RWPE2 (cell line): ENCODE results near the gene CTCFL.

ENCODE experiments used
- ATAC-seq: fragments of 200-7000 bp; cut with Tn5 transposase; 3 replicates; pipeline ENCODE4 v1.9.1; 2021; ENCODE audit warnings: low read depth
- DNase-seq: peaks from one replicate; pipeline ENCODE4 v3.0.0-alpha.2; 2020; ENCODE audit warnings: low spot score
- H3K27ac ChIP-seq: fragments of 450-650 bp; 2 replicates; pipeline ENCODE4 v1.5.1; 2017; ENCODE audit warnings: mild to moderate bottlenecking; ENCODE audit not compliant: poor library complexity, severe bottlenecking
- H3K27me3 ChIP-seq: fragments of 250-450 bp; sonication (Bioruptor Pico); 2 replicates; pipeline ENCODE4 v1.5.1; 2021; ENCODE audit warnings: mild to moderate bottlenecking, moderate library complexity; ENCODE audit not compliant: insufficient read depth, poor library complexity, severe bottlenecking
- H3K36me3 ChIP-seq: fragments of 250-450 bp; sonication (Bioruptor Pico); 2 replicates; pipeline ENCODE4 v1.5.1; 2020; ENCODE audit warnings: low read depth, mild to moderate bottlenecking, moderate library complexity
- H3K4me1 ChIP-seq: fragments of 250-450 bp; sonication (Bioruptor Pico); 2 replicates; pipeline ENCODE4 v1.5.1; 2021; ENCODE audit warnings: mild to moderate bottlenecking, moderate library complexity; ENCODE audit not compliant: insufficient read depth, poor library complexity, severe bottlenecking
- H3K4me3 ChIP-seq: fragments of 250-450 bp; sonication (Bioruptor Pico); 2 replicates; pipeline ENCODE4 v1.5.1; 2021; ENCODE audit warnings: mild to moderate bottlenecking, moderate library complexity; ENCODE audit not compliant: severe bottlenecking
- H3K9me3 ChIP-seq: fragments of 250-450 bp; sonication (Bioruptor Pico); 2 replicates; pipeline ENCODE4 v1.5.1; 2021; ENCODE audit warnings: mild to moderate bottlenecking, moderate library complexity; ENCODE audit not compliant: severe bottlenecking
- CTCF ChIP-seq: fragments of 450-650 bp; IDR thresholded peaks from one replicate; pipeline ENCODE4 v1.5.1; 2017; ENCODE audit warnings: mild to moderate bottlenecking, moderate library complexity; ENCODE audit not compliant: poor library complexity, severe bottlenecking

Gene CTCFL

DNA sequence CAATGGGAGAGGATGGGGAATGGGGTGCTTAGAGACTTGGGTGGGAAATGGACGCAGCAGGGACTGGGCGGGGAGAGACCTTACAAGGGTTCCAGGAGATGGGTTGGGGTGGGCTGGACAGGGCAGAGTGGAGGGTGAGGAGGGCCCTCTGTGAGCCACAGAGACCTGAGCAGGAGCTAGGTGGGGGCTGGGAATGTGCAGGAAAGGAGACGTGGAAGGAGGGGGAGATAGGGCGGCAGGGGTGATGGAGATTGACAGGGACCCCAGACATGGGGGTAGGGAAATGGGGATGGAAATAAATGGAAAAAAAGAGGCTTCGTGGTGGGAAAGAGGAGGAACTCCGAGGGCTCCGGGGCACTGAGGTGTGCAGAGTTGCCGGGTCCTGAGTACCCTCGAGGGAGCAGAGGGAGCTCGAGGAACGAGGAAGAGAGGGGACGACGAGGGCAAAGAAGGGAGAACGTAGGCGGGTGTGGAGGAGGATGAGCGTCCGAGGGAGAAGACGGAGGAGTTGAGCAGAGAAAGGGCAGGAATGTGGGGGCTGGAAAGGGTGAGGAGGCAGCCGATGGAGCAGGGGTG lies 2.0 kb upstream of the CTCFL start:
- TF ChIP-seq CTCF, result no peak
- H3K27me3 ChIP-seq, result peaks cover 18% of the 10 kb centered on the region
- no peaks in the 10 kb centered on the region for H3K36me3 ChIP-seq
- ATAC-seq (no peak), DNase-seq (no peak)
- no peak overlapping the region for H3K4me3 ChIP-seq
- no peaks in the 10 kb centered on the region for H3K4me1 ChIP-seq
- no peak overlapping the region for H3K27ac ChIP-seq
- H3K9me3 ChIP-seq, result no peaks in the 10 kb centered on the region

- no peak for DNase-seq
- H3K4me3 ChIP-seq, result no peak overlapping the region
- no peaks in the 10 kb centered on the region for H3K4me1 ChIP-seq
- H3K27me3 ChIP-seq, result peaks cover 18% of the 10 kb centered on the region
- TF ChIP-seq CTCF, result no peak
- H3K27ac ChIP-seq, result no peak overlapping the region
- ATAC-seq, result no peak
- H3K9me3 ChIP-seq, result no peaks in the 10 kb centered on the region
- H3K36me3 ChIP-seq, result no peaks in the 10 kb centered on the region
These were observed 1.3 kb upstream of the CTCFL start for GRCh38 chr20:57526087-57526884.

DNA sequence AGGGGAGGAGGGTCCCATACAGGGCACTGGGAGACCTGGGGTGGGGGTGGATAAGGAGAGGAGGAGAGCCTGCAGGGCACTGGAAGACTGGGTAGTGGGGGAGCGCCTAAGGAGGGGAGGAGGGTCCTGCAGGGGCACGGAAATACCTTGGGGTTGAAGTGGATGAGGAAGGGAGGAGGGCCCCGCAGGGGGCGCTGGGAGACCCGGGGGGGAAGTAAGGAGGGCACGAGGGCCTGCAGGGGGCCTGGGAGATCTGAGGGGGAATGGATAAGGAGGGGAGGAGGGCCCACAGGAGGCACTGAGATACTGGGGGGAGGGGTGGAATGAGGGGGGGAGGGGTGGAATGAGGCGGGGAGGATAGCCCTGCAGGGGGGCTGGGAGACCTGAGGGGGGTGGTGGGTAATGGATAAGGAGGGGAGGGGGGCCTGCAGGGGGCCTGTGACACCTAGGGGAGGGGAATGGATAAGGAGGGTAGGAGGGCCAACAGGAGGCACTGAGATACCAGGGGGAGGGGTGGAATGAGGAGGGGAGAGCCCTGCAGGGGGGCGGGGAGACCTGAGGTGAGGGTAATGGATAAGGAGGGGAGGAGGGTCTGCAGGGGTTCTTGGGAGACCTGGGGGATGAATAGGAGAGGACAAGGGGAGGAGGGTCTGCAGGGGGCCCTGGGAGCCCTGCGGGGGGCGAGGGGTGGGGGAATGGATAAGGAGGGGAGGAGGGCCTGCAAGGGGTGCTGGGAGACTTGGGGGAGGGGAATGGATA lies 567 bp upstream of the CTCFL start:
- Histone ChIP-seq H3K27me3 (peaks cover 20% of the 10 kb centered on the region), H3K4me1 (no peaks in the 10 kb centered on the region), H3K4me3 (no peak overlapping the region), H3K27ac (no peak overlapping the region), H3K36me3 (no peaks in the 10 kb centered on the region), H3K9me3 (no peaks in the 10 kb centered on the region)
- ATAC-seq (no peak), DNase-seq (no peak)
- no peak for TF ChIP-seq CTCF

GRCh38 chr20:57523782-57524181 lies 1.2 kb downstream of the CTCFL start:
- DNase-seq (no peak), ATAC-seq (no peak)
- H3K4me1 ChIP-seq, result no peaks in the 10 kb centered on the region
- no peaks in the 10 kb centered on the region for H3K36me3 ChIP-seq
- no peaks in the 10 kb centered on the region for H3K9me3 ChIP-seq
- H3K27ac ChIP-seq, result no peak overlapping the region
- TF ChIP-seq CTCF, result no peak
- H3K4me3 ChIP-seq, result no peak overlapping the region
- H3K27me3 ChIP-seq, result peaks cover 32% of the 10 kb centered on the region
